Measurements from ENCODE around the gene SGTA.

- TF ChIP-seq POLR2A (IDR thresholded peaks at IDR 0.05) (no peak), CTCF (IDR thresholded peaks at IDR 0.05) (no peak)
These were observed 22.3 kb upstream of the SGTA start for GRCh38 chr19:2805261-2805900.
